GM12878 (cell line): ENCODE measurements around the gene EIF1. TPM values are rescaled to one million over a fixed set of nuclear protein-coding genes. Genes with fewer than 3 reads are reported as not detected.

Experiments
- BMI1 ChIP-seq: fragments of 450-650 bp; IDR thresholded peaks from 2 replicates; pipeline ENCODE4 v1.6.1; 2016; ENCODE audit warnings: mild to moderate bottlenecking, moderate library complexity, borderline replicate concordance
- CEBPB ChIP-seq, 2 experiments: fragments of 150-350 bp in 1 of 2; IDR thresholded peaks; 2 replicates each; pipeline ENCODE4 v1.6.1; 2012 to 2014; ENCODE audit warnings: low read depth in 2 of 2, low read length in 2 of 2, borderline replicate concordance in 1 of 2, inconsistent platforms in 1 of 2
- CHD4 ChIP-seq: fragments of 200-600 bp; sonication (generic); IDR thresholded peaks from 2 replicates; pipeline ENCODE4 v1.6.1; 2016; ENCODE audit warnings: mild to moderate bottlenecking
- EED ChIP-seq: sonication (generic); IDR thresholded peaks from 2 replicates; pipeline ENCODE4 v1.6.1; 2016; ENCODE audit warnings: antibody characterized with exemption, low read depth
- EZH2 ChIP-seq: IDR thresholded peaks from 2 replicates; pipeline ENCODE4 v1.6.1; 2012; ENCODE audit warnings: low read depth, mild to moderate bottlenecking, control low read depth, inconsistent platforms, low read length, borderline replicate concordance; ENCODE audit not compliant: control insufficient read depth
- FOS ChIP-seq: IDR thresholded peaks from 3 replicates; pipeline ENCODE4 v1.6.1; 2011; ENCODE audit warnings: borderline replicate concordance; ENCODE audit not compliant: insufficient read length; ENCODE audit errors: extremely low read depth
- JUNB ChIP-seq: IDR thresholded peaks from 2 replicates; pipeline ENCODE4 v1.6.1; 2016; ENCODE audit warnings: antibody characterized with exemption, mild to moderate bottlenecking
- RAD21 ChIP-seq: IDR thresholded peaks from 2 replicates; pipeline ENCODE4 v1.6.1; 2011; ENCODE audit warnings: mild to moderate bottlenecking, low read depth, low read length, moderate library complexity; ENCODE audit not compliant: insufficient read depth
- SPI1 ChIP-seq: IDR thresholded peaks from 2 replicates; pipeline ENCODE4 v1.6.1; 2011; ENCODE audit warnings: low read depth, mild to moderate bottlenecking, low read length, moderate library complexity, borderline replicate concordance; ENCODE audit not compliant: insufficient read depth
- polyA plus RNA-seq, 11 experiments: library from polyadenylated mRNA; depleted of rRNA in 4 of 11; unstranded in 6 of 11; stranded (reverse) in 5 of 11; fragments of >200 nt; fragmentation: Nextera tagmentation in 4 of 11; fragmentation: Illumina TruSeq in 1 of 11; extraction: Ambion mirVana in 4 of 11; extraction: Trizol in 1 of 11; gene quantifications; 1 replicate in 1 of 11; 2 replicates in 10 of 11; pipeline versions ENCODE4 v1.2.1 to v1.2.3, GENCODE V29; 2011 to 2016; ENCODE audit warnings: inconsistent platforms in 2 of 11, missing spikeins in 2 of 11, low read depth in 1 of 11
- total RNA-seq, 4 experiments: library from RNA; depleted of rRNA in 3 of 4; stranded (reverse); fragments of >200 nt in 3 of 4; fragmentation: Illumina TruSeq in 1 of 4; extraction: Trizol in 1 of 4; gene quantifications; 2 replicates each; pipeline versions ENCODE4 v1.2.1 to v1.2.3, GENCODE V29; 2013 to 2021
- TF ChIP-seq, protein P1 (sequence below): fragments of 450-650 bp; IDR thresholded peaks from 2 replicates; pipeline ENCODE4 v1.6.1; 2016; ENCODE audit warnings: mild to moderate bottlenecking, moderate library complexity, borderline replicate concordance
- TF ChIP-seq, protein P2 (sequence below): fragments of 450-650 bp; IDR thresholded peaks from 2 replicates; pipeline ENCODE4 v1.6.1; 2016; ENCODE audit warnings: mild to moderate bottlenecking
- TF ChIP-seq, protein P3 (sequence below): fragments of 450-650 bp; conservative IDR thresholded peaks from 2 replicates; pipeline ENCODE4 v1.6.1; 2017; ENCODE audit warnings: mild to moderate bottlenecking, moderate library complexity
- TF ChIP-seq, protein P4 (sequence below): fragments of 450-650 bp; IDR thresholded peaks from 2 replicates; pipeline ENCODE4 v1.6.1; 2017; ENCODE audit warnings: mild to moderate bottlenecking

EIF1 gene
- total and polyA plus RNA-seq, 10 of the 15 experiments (the other 5 are each of a cell fraction or from before 2014, with no cell fraction given), result 39.4 to 815 (median 480) TPM

DNA sequence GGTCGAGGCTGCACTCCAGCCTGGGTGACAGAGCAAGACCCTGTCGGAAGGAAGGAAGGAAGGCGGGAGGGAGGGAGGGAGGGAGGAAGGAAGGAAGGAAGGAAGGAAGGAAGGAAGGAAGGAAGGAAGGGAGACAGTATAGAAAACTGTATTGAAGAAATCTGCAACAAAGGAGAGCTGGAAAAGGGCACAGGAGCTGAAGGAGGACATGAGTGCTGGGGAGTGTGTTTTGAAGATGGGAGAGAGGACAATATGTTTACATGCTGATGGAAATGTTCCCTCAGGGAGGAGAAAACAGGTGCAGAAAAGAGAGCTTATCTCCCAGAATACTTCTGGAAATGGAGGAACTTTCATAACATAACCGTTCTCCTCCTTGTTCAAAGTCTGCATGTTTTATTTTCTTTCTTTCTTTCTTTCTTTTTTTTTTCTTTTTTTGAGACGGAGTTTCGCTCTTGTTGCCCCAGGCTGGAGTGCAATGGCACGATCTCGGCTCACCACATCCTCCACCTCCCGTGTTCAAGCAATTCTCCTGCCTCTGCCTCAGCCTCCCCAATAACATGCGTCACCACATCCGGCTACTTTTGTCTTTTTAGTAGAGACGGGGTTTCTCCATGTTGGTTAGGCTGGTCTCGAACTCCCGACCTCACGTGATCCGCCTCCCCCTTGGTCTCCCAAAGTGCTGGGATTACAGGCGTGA is 48.4 kb downstream of the EIF1 start (continued):
- TF ChIP-seq, protein P1, sequence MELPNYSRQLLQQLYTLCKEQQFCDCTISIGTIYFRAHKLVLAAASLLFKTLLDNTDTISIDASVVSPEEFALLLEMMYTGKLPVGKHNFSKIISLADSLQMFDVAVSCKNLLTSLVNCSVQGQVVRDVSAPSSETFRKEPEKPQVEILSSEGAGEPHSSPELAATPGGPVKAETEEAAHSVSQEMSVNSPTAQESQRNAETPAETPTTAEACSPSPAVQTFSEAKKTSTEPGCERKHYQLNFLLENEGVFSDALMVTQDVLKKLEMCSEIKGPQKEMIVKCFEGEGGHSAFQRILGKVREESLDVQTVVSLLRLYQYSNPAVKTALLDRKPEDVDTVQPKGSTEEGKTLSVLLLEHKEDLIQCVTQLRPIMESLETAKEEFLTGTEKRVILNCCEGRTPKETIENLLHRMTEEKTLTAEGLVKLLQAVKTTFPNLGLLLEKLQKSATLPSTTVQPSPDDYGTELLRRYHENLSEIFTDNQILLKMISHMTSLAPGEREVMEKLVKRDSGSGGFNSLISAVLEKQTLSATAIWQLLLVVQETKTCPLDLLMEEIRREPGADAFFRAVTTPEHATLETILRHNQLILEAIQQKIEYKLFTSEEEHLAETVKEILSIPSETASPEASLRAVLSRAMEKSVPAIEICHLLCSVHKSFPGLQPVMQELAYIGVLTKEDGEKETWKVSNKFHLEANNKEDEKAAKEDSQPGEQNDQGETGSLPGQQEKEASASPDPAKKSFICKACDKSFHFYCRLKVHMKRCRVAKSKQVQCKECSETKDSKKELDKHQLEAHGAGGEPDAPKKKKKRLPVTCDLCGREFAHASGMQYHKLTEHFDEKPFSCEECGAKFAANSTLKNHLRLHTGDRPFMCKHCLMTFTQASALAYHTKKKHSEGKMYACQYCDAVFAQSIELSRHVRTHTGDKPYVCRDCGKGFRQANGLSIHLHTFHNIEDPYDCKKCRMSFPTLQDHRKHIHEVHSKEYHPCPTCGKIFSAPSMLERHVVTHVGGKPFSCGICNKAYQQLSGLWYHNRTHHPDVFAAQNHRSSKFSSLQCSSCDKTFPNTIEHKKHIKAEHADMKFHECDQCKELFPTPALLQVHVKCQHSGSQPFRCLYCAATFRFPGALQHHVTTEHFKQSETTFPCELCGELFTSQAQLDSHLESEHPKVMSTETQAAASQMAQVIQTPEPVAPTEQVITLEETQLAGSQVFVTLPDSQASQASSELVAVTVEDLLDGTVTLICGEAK, result no peak
- TF ChIP-seq RAD21 (no peak), SPI1 (no peak), CEBPB (IDR thresholded peaks at IDR 0.05; ENCODE audit: borderline replicate concordance in 1 of 2, low read depth in 2 of 2, low read length in 2 of 2) (no peak), EZH2 (no peak), CHD4 (no peak), FOS (no peak), JUNB (no peak), EED (no peak), BMI1 (no peak)
- TF ChIP-seq, protein P2, sequence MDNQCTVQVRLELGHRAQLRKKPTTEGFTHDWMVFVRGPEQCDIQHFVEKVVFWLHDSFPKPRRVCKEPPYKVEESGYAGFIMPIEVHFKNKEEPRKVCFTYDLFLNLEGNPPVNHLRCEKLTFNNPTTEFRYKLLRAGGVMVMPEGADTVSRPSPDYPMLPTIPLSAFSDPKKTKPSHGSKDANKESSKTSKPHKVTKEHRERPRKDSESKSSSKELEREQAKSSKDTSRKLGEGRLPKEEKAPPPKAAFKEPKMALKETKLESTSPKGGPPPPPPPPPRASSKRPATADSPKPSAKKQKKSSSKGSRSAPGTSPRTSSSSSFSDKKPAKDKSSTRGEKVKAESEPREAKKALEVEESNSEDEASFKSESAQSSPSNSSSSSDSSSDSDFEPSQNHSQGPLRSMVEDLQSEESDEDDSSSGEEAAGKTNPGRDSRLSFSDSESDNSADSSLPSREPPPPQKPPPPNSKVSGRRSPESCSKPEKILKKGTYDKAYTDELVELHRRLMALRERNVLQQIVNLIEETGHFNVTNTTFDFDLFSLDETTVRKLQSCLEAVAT, result no peak
- TF ChIP-seq, protein P3, sequence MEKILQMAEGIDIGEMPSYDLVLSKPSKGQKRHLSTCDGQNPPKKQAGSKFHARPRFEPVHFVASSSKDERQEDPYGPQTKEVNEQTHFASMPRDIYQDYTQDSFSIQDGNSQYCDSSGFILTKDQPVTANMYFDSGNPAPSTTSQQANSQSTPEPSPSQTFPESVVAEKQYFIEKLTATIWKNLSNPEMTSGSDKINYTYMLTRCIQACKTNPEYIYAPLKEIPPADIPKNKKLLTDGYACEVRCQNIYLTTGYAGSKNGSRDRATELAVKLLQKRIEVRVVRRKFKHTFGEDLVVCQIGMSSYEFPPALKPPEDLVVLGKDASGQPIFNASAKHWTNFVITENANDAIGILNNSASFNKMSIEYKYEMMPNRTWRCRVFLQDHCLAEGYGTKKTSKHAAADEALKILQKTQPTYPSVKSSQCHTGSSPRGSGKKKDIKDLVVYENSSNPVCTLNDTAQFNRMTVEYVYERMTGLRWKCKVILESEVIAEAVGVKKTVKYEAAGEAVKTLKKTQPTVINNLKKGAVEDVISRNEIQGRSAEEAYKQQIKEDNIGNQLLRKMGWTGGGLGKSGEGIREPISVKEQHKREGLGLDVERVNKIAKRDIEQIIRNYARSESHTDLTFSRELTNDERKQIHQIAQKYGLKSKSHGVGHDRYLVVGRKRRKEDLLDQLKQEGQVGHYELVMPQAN, result no peak
- TF ChIP-seq, protein P4, sequence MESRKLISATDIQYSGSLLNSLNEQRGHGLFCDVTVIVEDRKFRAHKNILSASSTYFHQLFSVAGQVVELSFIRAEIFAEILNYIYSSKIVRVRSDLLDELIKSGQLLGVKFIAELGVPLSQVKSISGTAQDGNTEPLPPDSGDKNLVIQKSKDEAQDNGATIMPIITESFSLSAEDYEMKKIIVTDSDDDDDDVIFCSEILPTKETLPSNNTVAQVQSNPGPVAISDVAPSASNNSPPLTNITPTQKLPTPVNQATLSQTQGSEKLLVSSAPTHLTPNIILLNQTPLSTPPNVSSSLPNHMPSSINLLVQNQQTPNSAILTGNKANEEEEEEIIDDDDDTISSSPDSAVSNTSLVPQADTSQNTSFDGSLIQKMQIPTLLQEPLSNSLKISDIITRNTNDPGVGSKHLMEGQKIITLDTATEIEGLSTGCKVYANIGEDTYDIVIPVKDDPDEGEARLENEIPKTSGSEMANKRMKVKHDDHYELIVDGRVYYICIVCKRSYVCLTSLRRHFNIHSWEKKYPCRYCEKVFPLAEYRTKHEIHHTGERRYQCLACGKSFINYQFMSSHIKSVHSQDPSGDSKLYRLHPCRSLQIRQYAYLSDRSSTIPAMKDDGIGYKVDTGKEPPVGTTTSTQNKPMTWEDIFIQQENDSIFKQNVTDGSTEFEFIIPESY, result no peak
